CD4-positive, alpha-beta T cell (primary cell): Measurements from ENCODE around the gene PTPRT. TPM values are rescaled to one million over a fixed set of nuclear protein-coding genes. Genes with fewer than 3 reads are reported as not detected.

Experiments used
- ATAC-seq: fragments of 200-7000 bp; cut with Tn5 transposase; one replicate; pipeline ENCODE4 v1.10.0; 2022; ENCODE audit warnings: mild to moderate bottlenecking; ENCODE audit not compliant: poor library complexity
- CTCF ChIA-PET: fragments of 350-600 bp; sonication (Branson Sonifier 250); formaldehyde crosslinking; loops from one replicate; lab custom pipeline; 2021; ENCODE audit warnings: antibody characterized with exemption, inconsistent platforms; lab: Charles Lee
- POLR2A ChIA-PET: fragments of 350-600 bp; sonication (Branson Sonifier 250); formaldehyde crosslinking; loops from one replicate; lab custom pipeline; 2021; ENCODE audit warnings: antibody characterized with exemption, inconsistent platforms; lab: Charles Lee
- DNase-seq, 14 experiments: peaks; one replicate each; pipeline ENCODE4 v3.0.0-alpha.2; 2013 to 2020; ENCODE audit warnings: mixed read lengths in 2 of 14
- H3K27ac ChIP-seq, 2 donors: one replicate each; pipeline versions ENCODE4 v1.5.1 to v1.7.0; 2013; ENCODE audit warnings: low read length in 2 of 2, low read depth in 1 of 2, mild to moderate bottlenecking in 1 of 2
- H3K27me3 ChIP-seq, 2 experiments: 1 replicate in 1 of 2; 2 replicates in 1 of 2; pipeline versions ENCODE4 v1.6.1 to v1.7.0; 2013; ENCODE audit warnings: low read length in 2 of 2, control low read depth in 1 of 2, mild to moderate bottlenecking in 1 of 2, moderate library complexity in 1 of 2; ENCODE audit not compliant: insufficient read depth in 2 of 2, control insufficient read depth in 1 of 2
- H3K36me3 ChIP-seq: one replicate; pipeline ENCODE4 v1.6.1; 2013; ENCODE audit warnings: low read length, control low read depth; ENCODE audit not compliant: insufficient read depth
- H3K4me1 ChIP-seq: one replicate; pipeline ENCODE4 v1.6.1; 2013; ENCODE audit warnings: low read length, control low read depth; ENCODE audit not compliant: insufficient read depth
- H3K4me3 ChIP-seq: one replicate; pipeline ENCODE4 v1.5.1; 2013; ENCODE audit warnings: mild to moderate bottlenecking, low read length, moderate library complexity
- H3K9me3 ChIP-seq, 2 experiments: 1 replicate in 1 of 2; 2 replicates in 1 of 2; pipeline versions ENCODE4 v1.6.1 to v1.7.0; 2013; ENCODE audit warnings: low read length in 2 of 2, mild to moderate bottlenecking in 2 of 2, control low read depth in 1 of 2, moderate library complexity in 1 of 2; ENCODE audit not compliant: control insufficient read depth in 1 of 2, insufficient read depth in 1 of 2
- H3K27ac Mint-ChIP-seq: one replicate; pipeline ENCODE4 v1.8.0; 2020; ENCODE audit warnings: mixed read lengths
- H3K27me3 Mint-ChIP-seq: one replicate; pipeline ENCODE4 v1.8.0; 2021; ENCODE audit warnings: mixed read lengths
- H3K36me3 Mint-ChIP-seq: one replicate; pipeline ENCODE4 v1.8.0; 2021; ENCODE audit warnings: low read depth, mixed read lengths
- H3K4me1 Mint-ChIP-seq: one replicate; pipeline ENCODE4 v1.8.0; 2021; ENCODE audit warnings: low read depth, mixed read lengths
- H3K4me3 Mint-ChIP-seq: one replicate; pipeline ENCODE4 v1.8.0; 2020; ENCODE audit warnings: mild to moderate bottlenecking, mixed read lengths
- H3K9me3 Mint-ChIP-seq: one replicate; pipeline ENCODE4 v1.8.0; 2020; ENCODE audit warnings: mixed read lengths
- intact Hi-C, 2 experiments: fragments of 100-400 bp; cut with DNase I in 1 of 2; cut with micrococcal nuclease in 1 of 2; formaldehyde crosslinking; loops; one replicate each; pipeline versions ENCODE4 v1.15.1 to v1.9.0; 2023 to 2025; cut with DNase I, micrococcal nuclease
- total RNA-seq, 174 experiments: library from RNA in 2 of 174; stranded (reverse) in 2 of 174; gene quantifications; one replicate each; pipeline ENCODE4 v1.2.3 and lab custom pipeline; 2021 to 2026
- TF ChIP-seq, protein P1 (sequence below): fragments of 200-600 bp; IDR thresholded peaks from one replicate; pipeline ENCODE4 v1.8.0; 2022; ENCODE audit warnings: antibody characterized with exemption, mild to moderate bottlenecking

PTPRT gene
- total RNA-seq, 2 experiments from 2014 or later = not detected

DNA sequence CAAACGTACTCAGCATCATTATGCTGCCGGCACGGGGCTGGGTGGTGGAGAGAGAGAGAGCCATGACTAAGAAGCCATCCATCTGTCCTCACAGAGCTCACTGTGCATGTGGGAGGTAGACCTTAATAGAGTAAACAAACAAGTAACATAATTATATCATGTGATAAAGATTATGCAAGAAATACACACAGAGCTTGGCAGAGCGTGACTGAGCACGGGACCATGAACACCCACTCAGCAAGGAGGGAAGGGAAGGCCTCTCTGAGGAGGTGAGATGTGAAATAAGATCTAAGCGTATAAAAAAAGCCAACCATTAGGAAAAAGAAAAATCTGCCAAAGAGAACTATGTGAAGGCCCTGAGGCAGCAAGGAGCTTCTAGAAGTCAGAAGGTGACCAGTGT is 207.5 kb downstream of the PTPRT start:
- Mint-ChIP-seq H3K9me3 (no peaks in the 10 kb centered on the region), H3K4me3 (no peak overlapping the region), H3K27ac (no peak overlapping the region), H3K4me1 (no peaks in the 10 kb centered on the region), H3K36me3 (no peaks in the 10 kb centered on the region), H3K27me3 (peaks cover 4% of the 10 kb centered on the region)
- no peaks in the 10 kb centered on the region for H3K36me3 ChIP-seq
- H3K27ac ChIP-seq = no peak overlapping the region
- ChIA-PET CTCF (no interaction called here), POLR2A (no interaction called here)
- DNase-seq = no peak
- intact Hi-C loops = no loop called here
- no peak overlapping the region for H3K4me3 ChIP-seq
- TF ChIP-seq, protein P1, sequence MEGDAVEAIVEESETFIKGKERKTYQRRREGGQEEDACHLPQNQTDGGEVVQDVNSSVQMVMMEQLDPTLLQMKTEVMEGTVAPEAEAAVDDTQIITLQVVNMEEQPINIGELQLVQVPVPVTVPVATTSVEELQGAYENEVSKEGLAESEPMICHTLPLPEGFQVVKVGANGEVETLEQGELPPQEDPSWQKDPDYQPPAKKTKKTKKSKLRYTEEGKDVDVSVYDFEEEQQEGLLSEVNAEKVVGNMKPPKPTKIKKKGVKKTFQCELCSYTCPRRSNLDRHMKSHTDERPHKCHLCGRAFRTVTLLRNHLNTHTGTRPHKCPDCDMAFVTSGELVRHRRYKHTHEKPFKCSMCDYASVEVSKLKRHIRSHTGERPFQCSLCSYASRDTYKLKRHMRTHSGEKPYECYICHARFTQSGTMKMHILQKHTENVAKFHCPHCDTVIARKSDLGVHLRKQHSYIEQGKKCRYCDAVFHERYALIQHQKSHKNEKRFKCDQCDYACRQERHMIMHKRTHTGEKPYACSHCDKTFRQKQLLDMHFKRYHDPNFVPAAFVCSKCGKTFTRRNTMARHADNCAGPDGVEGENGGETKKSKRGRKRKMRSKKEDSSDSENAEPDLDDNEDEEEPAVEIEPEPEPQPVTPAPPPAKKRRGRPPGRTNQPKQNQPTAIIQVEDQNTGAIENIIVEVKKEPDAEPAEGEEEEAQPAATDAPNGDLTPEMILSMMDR = no peak
- H3K4me1 ChIP-seq = no peaks in the 10 kb centered on the region
- ATAC-seq = no peak
- H3K9me3 ChIP-seq = peaks cover 0 to 15% of the 10 kb centered on the region in 2 experiments
- H3K27me3 ChIP-seq = no peaks in the 10 kb centered on the region

DNA sequence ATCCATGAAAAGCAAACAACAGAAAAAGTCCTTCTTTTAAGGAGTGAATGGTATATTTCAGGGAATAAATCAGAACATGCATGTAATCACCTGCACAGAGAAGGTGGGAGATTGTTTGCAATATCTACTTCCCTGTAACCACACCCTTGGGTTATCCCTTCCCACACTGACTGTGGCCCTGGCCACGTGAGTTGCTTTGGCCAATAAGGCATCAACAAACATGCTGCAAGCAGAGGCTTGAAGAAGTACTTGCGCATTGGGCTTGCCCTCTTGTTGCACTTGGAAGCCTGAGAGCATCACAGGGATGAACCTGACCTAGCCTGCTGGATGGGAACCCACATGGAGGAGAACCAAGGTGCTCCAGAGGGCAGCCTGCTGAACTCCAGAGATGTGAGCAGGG is 208.5 kb downstream of the PTPRT start:
- no peak overlapping the region for H3K27ac Mint-ChIP-seq
- H3K27me3 ChIP-seq = no peaks in the 10 kb centered on the region

DNA sequence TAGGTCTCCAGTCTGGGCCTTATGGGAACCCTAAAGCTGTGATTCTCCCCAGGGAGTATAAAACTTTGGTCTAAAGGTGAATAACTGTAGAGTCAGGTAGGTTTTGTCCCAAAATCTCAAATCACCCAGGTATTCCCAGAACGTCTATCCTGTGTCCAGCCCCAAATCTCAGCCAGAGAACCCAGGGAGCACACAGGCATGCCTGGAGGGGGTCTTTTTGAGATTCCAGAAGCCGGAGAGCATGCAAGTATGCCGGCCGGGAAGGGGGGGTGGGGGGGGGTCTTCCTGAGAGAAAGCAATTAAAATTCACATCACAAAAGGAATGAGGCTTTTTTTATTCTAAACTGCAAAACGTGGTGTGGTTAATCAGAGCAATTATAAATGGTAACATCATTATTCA is 210.0 kb downstream of the PTPRT start:
- Mint-ChIP-seq H3K4me1 (no peaks in the 10 kb centered on the region), H3K36me3 (no peaks in the 10 kb centered on the region), H3K27me3 (peaks cover 5% of the 10 kb centered on the region), H3K9me3 (no peaks in the 10 kb centered on the region), H3K4me3 (no peak overlapping the region), H3K27ac (no peak overlapping the region)
- intact Hi-C loops = no loop called here
- ChIA-PET POLR2A (no interaction called here), CTCF (no interaction called here)
- H3K4me1 ChIP-seq = no peaks in the 10 kb centered on the region
- H3K27me3 ChIP-seq = no peaks in the 10 kb centered on the region
- no peak for DNase-seq
- H3K9me3 ChIP-seq = peaks cover 0 to 9% of the 10 kb centered on the region in 2 experiments
- ATAC-seq = no peak
- TF ChIP-seq, protein P1 = no peak
- no peak overlapping the region for H3K4me3 ChIP-seq
- no peaks in the 10 kb centered on the region for H3K36me3 ChIP-seq
- no peak overlapping the region for H3K27ac ChIP-seq

More for the DNA sequence above, 208.5 kb downstream of the PTPRT start:
- Mint-ChIP-seq H3K4me1 (no peaks in the 10 kb centered on the region), H3K9me3 (no peaks in the 10 kb centered on the region), H3K36me3 (no peaks in the 10 kb centered on the region), H3K4me3 (no peak overlapping the region), H3K27me3 (peaks cover 7% of the 10 kb centered on the region)
- ChIA-PET CTCF (no interaction called here), POLR2A (no interaction called here)
- no peak for DNase-seq
- intact Hi-C loops = no loop called here
- H3K4me1 ChIP-seq = no peaks in the 10 kb centered on the region
- no peak overlapping the region for H3K27ac ChIP-seq
- H3K36me3 ChIP-seq = no peaks in the 10 kb centered on the region
- TF ChIP-seq, protein P1 = no peak
- no peak overlapping the region for H3K4me3 ChIP-seq
- H3K9me3 ChIP-seq = peaks cover 0 to 9% of the 10 kb centered on the region in 2 experiments
- ATAC-seq = no peak
